SU-DHL-6 (cell line): Measurements from ENCODE around the gene CNPPD1.

Experiments
- H2AFZ ChIP-seq: fragments of 200-600 bp; sonication (generic); 2 replicates; pipeline ENCODE4 v1.6.1; 2014; ENCODE audit warnings: low read depth, mild to moderate bottlenecking, moderate library complexity, mixed read lengths, antibody characterized with exemption, low read length; ENCODE audit not compliant: severe bottlenecking
- H3F3A ChIP-seq: fragments of 200-600 bp; shearing (Covaris generic); 2 replicates; pipeline ENCODE4 v1.6.0; 2016; ENCODE audit warnings: antibody characterized with exemption, mild to moderate bottlenecking; ENCODE audit not compliant: insufficient read depth
- H3K27ac ChIP-seq: fragments of 200-600 bp; sonication (generic); 2 replicates; pipeline ENCODE4 v1.5.1; 2016; ENCODE audit warnings: low read depth, mild to moderate bottlenecking, low read length, moderate library complexity, mixed read lengths
- H3K27me3 ChIP-seq: fragments of 200-600 bp; sonication (generic), shearing (Covaris generic); 2 replicates; pipeline ENCODE4 v1.6.0; 2014; ENCODE audit warnings: mild to moderate bottlenecking, low read length
- H3K36me3 ChIP-seq: fragments of 200-600 bp; sonication (generic); 2 replicates; pipeline ENCODE4 v1.6.1; 2014; ENCODE audit warnings: mild to moderate bottlenecking, low read length, mixed read lengths
- H3K4me2 ChIP-seq: fragments of 300-600, 200-600 bp; shearing (Covaris generic), sonication (generic); 2 replicates; pipeline ENCODE4 v1.6.0; 2014; ENCODE audit warnings: low read length, low read depth, mild to moderate bottlenecking; ENCODE audit not compliant: poor library complexity, severe bottlenecking
- H3K4me3 ChIP-seq: fragments of 200-600 bp; sonication (generic); 2 replicates; pipeline ENCODE4 v1.5.1; 2014; ENCODE audit warnings: antibody characterized with exemption, low read length, mild to moderate bottlenecking, mixed read lengths; ENCODE audit not compliant: insufficient read depth, poor library complexity, severe bottlenecking
- H3K79me2 ChIP-seq: fragments of 200-600 bp; sonication (generic); 2 replicates; pipeline ENCODE4 v1.6.1; 2014; ENCODE audit warnings: mild to moderate bottlenecking, low read length, moderate library complexity; ENCODE audit not compliant: insufficient read depth
- H3K9ac ChIP-seq: fragments of 200-600 bp; sonication (generic); 2 replicates; pipeline ENCODE4 v1.7.0; 2014; ENCODE audit warnings: mild to moderate bottlenecking, low read length
- H3K9me2 ChIP-seq: fragments of 200-600 bp; sonication (generic); replicated peaks from 2 replicates; pipeline ENCODE4 v1.6.1; 2014; ENCODE audit warnings: low read length; ENCODE audit not compliant: insufficient read depth
- H3K9me3 ChIP-seq: fragments of 200-600 bp; sonication (generic); 2 replicates; pipeline ENCODE4 v1.6.1; 2014; ENCODE audit warnings: low read length, mixed read lengths; ENCODE audit not compliant: insufficient read depth
- H4K20me1 ChIP-seq: fragments of 200-600 bp; sonication (generic); 2 replicates; pipeline ENCODE4 v1.6.1; 2014; ENCODE audit warnings: low read depth, mild to moderate bottlenecking, antibody characterized with exemption, low read length, moderate library complexity, mixed read lengths
- CTCF ChIP-seq: fragments of 200-600 bp; sonication (generic); IDR thresholded peaks from one replicate; pipeline ENCODE4 v1.5.1; 2017; ENCODE audit warnings: antibody characterized with exemption, mild to moderate bottlenecking, low read length, moderate library complexity; ENCODE audit not compliant: insufficient read depth, poor library complexity, severe bottlenecking
- EZH2phosphoT487 ChIP-seq: fragments of 200-600 bp; sonication (generic), shearing (Covaris generic); conservative IDR thresholded peaks from 2 replicates; pipeline ENCODE4 v1.6.1; 2018; ENCODE audit warnings: mild to moderate bottlenecking, antibody characterized with exemption, low read length, moderate library complexity, mixed read lengths

Gene CNPPD1

GRCh38 chr2:219171231-219171651 is 5.5 kb downstream of the CNPPD1 start:
- H4K20me1 ChIP-seq = no peaks in the 10 kb centered on the region
- no peaks in the 10 kb centered on the region for H3K36me3 ChIP-seq
- no peaks in the 10 kb centered on the region for H3K9me2 ChIP-seq
- H3K79me2 ChIP-seq = no peaks in the 10 kb centered on the region
- H3K4me2 ChIP-seq = no peak overlapping the region
- no peak overlapping the region for H3K9ac ChIP-seq
- H3F3A ChIP-seq = peaks cover 8% of the 10 kb centered on the region; the same call in 1 of the 2 replicates
- no peak overlapping the region for H2AFZ ChIP-seq
- no peak overlapping the region for H3K27ac ChIP-seq
- no peaks in the 10 kb centered on the region for H3K27me3 ChIP-seq
- TF ChIP-seq EZH2phosphoT487 (no peak), CTCF (peak; percentile 83)
- no peaks in the 10 kb centered on the region for H3K9me3 ChIP-seq
- H3K4me3 ChIP-seq = no peak overlapping the region

- no peaks in the 10 kb centered on the region for H3K9me2 ChIP-seq
- H4K20me1 ChIP-seq = no peaks in the 10 kb centered on the region
- H3K4me2 ChIP-seq = no peak within 1 kb of the TSS
- H3K36me3 ChIP-seq = no peaks in the 10 kb centered on the region
- H3K9ac ChIP-seq = no peak within 1 kb of the TSS
- no peaks in the 10 kb centered on the region for H3K79me2 ChIP-seq
- no peak within 1 kb of the TSS for H2AFZ ChIP-seq
- TF ChIP-seq EZH2phosphoT487 (no peak), CTCF (no peak)
- H3K27ac ChIP-seq = no peak within 1 kb of the TSS
- H3F3A ChIP-seq = 0 out of 2 replicates have a peak, but pooled peaks cover 2% of the 10 kb centered on the region
- no peaks in the 10 kb centered on the region for H3K27me3 ChIP-seq
- H3K4me3 ChIP-seq = no peak within 1 kb of the TSS
- H3K9me3 ChIP-seq = no peaks in the 10 kb centered on the region
Measured at GRCh38 chr2:219169930-219170654, 6.6 kb downstream of the CNPPD1 start, which contains the start of gene SLC23A3. Gene SLC23A3, minus strand, starts transcription at chr2:219170029. Its CDS starts 45 bp downstream, at chr2:219169984.

GRCh38 chr2:219168932-219169331 is 7.8 kb downstream of the CNPPD1 start:
- no peaks in the 10 kb centered on the region for H4K20me1 ChIP-seq
- H3K4me3 ChIP-seq = no peak overlapping the region
- no peaks in the 10 kb centered on the region for H3K79me2 ChIP-seq
- TF ChIP-seq CTCF = no peak
- no peak for TF ChIP-seq EZH2phosphoT487
- no peak overlapping the region for H3K9ac ChIP-seq
- no peaks in the 10 kb centered on the region for H3K9me3 ChIP-seq
- H3F3A ChIP-seq = 0 out of 2 replicates have a peak, but pooled peaks cover 2% of the 10 kb centered on the region
- H2AFZ ChIP-seq = no peak overlapping the region
- H3K9me2 ChIP-seq = no peaks in the 10 kb centered on the region
- H3K4me2 ChIP-seq = no peak overlapping the region
- H3K36me3 ChIP-seq = no peaks in the 10 kb centered on the region
- H3K27me3 ChIP-seq = no peaks in the 10 kb centered on the region
- no peak overlapping the region for H3K27ac ChIP-seq
